H1 (cell line): Measurements from ENCODE around the gene MS4A8. TPM values are rescaled to one million over a fixed set of nuclear protein-coding genes. Genes with fewer than 3 reads are reported as not detected.

Source experiments
- CTCF ChIA-PET: fragments of 300-600 bp; sonication (Branson Sonifier 250); formaldehyde crosslinking; loops from one replicate; lab custom pipeline; 2021; ENCODE audit not compliant: partially characterized antibody; lab: Charles Lee
- POLR2A ChIA-PET: fragments of 300-600 bp; sonication (Branson Sonifier 250); formaldehyde crosslinking; loops from one replicate; lab custom pipeline; 2021; ENCODE audit warnings: inconsistent platforms; ENCODE audit not compliant: partially characterized antibody; lab: Charles Lee
- DNase-seq, 2 experiments: peaks; one replicate each; pipeline versions ENCODE4 v3.0.0 to v3.0.0-alpha.2; 2010 to 2022; ENCODE audit warnings: low spot score in 2 of 2, low read depth in 1 of 2, mixed read lengths in 1 of 2
- FAIRE-seq: peaks from 2 replicates; lab custom pipeline; 2011; peaks lifted over from hg19 to GRCh38; lab: Jason Lieb, UNC
- H2AFZ ChIP-seq: 2 replicates; pipeline ENCODE4 v1.8.1; 2012; ENCODE audit warnings: low read length, inconsistent platforms
- H2AK5ac ChIP-seq: 2 replicates; pipeline ENCODE4 v1.6.1; 2013; ENCODE audit warnings: low read depth, low read length
- H2BK120ac ChIP-seq: replicated peaks from 2 replicates; pipeline ENCODE3; 2013; ENCODE audit warnings: low read depth, low read length, inconsistent platforms
- H2BK12ac ChIP-seq: 2 replicates; pipeline ENCODE4 v1.6.1; 2013; ENCODE audit warnings: low read depth, low read length
- H2BK15ac ChIP-seq: 2 replicates; pipeline ENCODE4 v1.6.1; 2013; ENCODE audit warnings: low read length
- H2BK20ac ChIP-seq: 2 replicates; pipeline ENCODE4 v1.6.1; 2013; ENCODE audit warnings: low read length
- H2BK5ac ChIP-seq: 2 replicates; pipeline ENCODE4 v1.6.1; 2013; ENCODE audit warnings: low read depth, low read length
- H3K14ac ChIP-seq: 2 replicates; pipeline ENCODE4 v1.6.1; 2013; ENCODE audit warnings: inconsistent platforms; ENCODE audit not compliant: insufficient read length
- H3K18ac ChIP-seq: 2 replicates; pipeline ENCODE4 v1.6.1; 2013; ENCODE audit warnings: low read length; ENCODE audit errors: extremely low read depth
- H3K23ac ChIP-seq: 2 replicates; pipeline ENCODE4 v1.6.1; 2013; ENCODE audit warnings: inconsistent platforms; ENCODE audit not compliant: insufficient read length
- H3K23me2 ChIP-seq: 2 replicates; pipeline ENCODE4 v1.6.1; 2013; ENCODE audit warnings: low read depth, low read length
- H3K27ac ChIP-seq: 2 replicates; pipeline ENCODE4 v1.6.1; 2011; ENCODE audit warnings: low read depth, low read length, inconsistent platforms
- H3K27me3 ChIP-seq, 4 experiments: replicated peaks in 1 of 4; 1 replicate in 1 of 4; 2 replicates in 3 of 4; pipeline versions ENCODE4 v1.6.1 to v1.8.1; 2011 to 2013; ENCODE audit warnings: low read length in 3 of 4, mild to moderate bottlenecking in 3 of 4, inconsistent platforms in 2 of 4, mixed read lengths in 2 of 4, moderate library complexity in 1 of 4; ENCODE audit not compliant: control insufficient read depth in 3 of 4, insufficient read depth in 3 of 4; ENCODE audit errors: extremely low read depth in 1 of 4
- H3K36me3 ChIP-seq, 4 experiments: 2 replicates each; pipeline versions ENCODE4 v1.6.1 to v1.8.1; 2011 to 2013; ENCODE audit warnings: mild to moderate bottlenecking in 4 of 4, low read length in 3 of 4, moderate library complexity in 2 of 4, control low read depth in 1 of 4, inconsistent platforms in 1 of 4; ENCODE audit not compliant: insufficient read depth in 4 of 4, control insufficient read depth in 2 of 4
- H3K4ac ChIP-seq: replicated peaks from 2 replicates; pipeline ENCODE3; 2013; ENCODE audit warnings: low read length, low read depth, mixed read lengths, inconsistent platforms; ENCODE audit not compliant: insufficient read length
- H3K4me1 ChIP-seq, 4 experiments: replicated peaks in 1 of 4; 1 replicate in 1 of 4; 2 replicates in 3 of 4; pipeline versions ENCODE4 v1.6.1 to v1.8.1; 2011 to 2013; ENCODE audit warnings: low read length in 3 of 4, inconsistent platforms in 2 of 4, mixed read lengths in 1 of 4; ENCODE audit not compliant: insufficient read depth in 4 of 4, control insufficient read depth in 3 of 4
- H3K4me2 ChIP-seq, 2 experiments: 2 replicates each; pipeline versions ENCODE4 v1.6.1 to v1.8.1; 2011 to 2013; ENCODE audit warnings: low read depth in 2 of 2, low read length in 2 of 2, control low read depth in 1 of 2, inconsistent platforms in 1 of 2, mild to moderate bottlenecking in 1 of 2; ENCODE audit not compliant: insufficient read depth in 1 of 2
- H3K4me3 ChIP-seq, 4 experiments: fragments of 200-600, 300-600 bp in 1 of 4; sonication (generic), shearing (Covaris generic), sonication (Bioruptor Twin) in 1 of 4; 2 replicates each; pipeline versions ENCODE4 v1.5.1 to v1.8.1; 2011 to 2016; ENCODE audit warnings: low read length in 4 of 4, low read depth in 3 of 4, control low read depth in 2 of 4, inconsistent platforms in 2 of 4, mild to moderate bottlenecking in 2 of 4, mixed read lengths in 1 of 4, moderate library complexity in 1 of 4; ENCODE audit not compliant: insufficient read depth in 2 of 4; ENCODE audit errors: extremely low read depth in 1 of 4
- H3K56ac ChIP-seq: replicated peaks from 2 replicates; pipeline ENCODE3; 2013; ENCODE audit warnings: low read depth, mild to moderate bottlenecking, mixed read lengths, low read length, inconsistent platforms; ENCODE audit not compliant: insufficient read length
- H3K79me1 ChIP-seq: 2 replicates; pipeline ENCODE4 v1.6.1; 2013; ENCODE audit warnings: low read depth, low read length, control low read depth
- H3K79me2 ChIP-seq, 2 experiments: 2 replicates each; pipeline versions ENCODE4 v1.6.1 to v1.8.1; 2012 to 2013; ENCODE audit warnings: low read length in 2 of 2, mild to moderate bottlenecking in 2 of 2, inconsistent platforms in 1 of 2; ENCODE audit not compliant: insufficient read depth in 2 of 2, control insufficient read depth in 1 of 2
- H3K9ac ChIP-seq, 4 experiments: replicated peaks in 1 of 4; 1 replicate in 1 of 4; 2 replicates in 3 of 4; pipeline versions ENCODE4 v1.6.1 to v1.8.1; 2011 to 2013; ENCODE audit warnings: low read depth in 3 of 4, low read length in 3 of 4, control low read depth in 2 of 4, mild to moderate bottlenecking in 2 of 4, moderate library complexity in 2 of 4, inconsistent platforms in 1 of 4; ENCODE audit errors: extremely low read depth in 1 of 4
- H3K9me3 ChIP-seq, 2 experiments: 2 replicates each; pipeline versions ENCODE4 v1.6.1 to v1.8.1; 2012 to 2013; ENCODE audit warnings: mild to moderate bottlenecking in 2 of 2, moderate library complexity in 2 of 2, control low read depth in 1 of 2, inconsistent platforms in 1 of 2, low read depth in 1 of 2, low read length in 1 of 2, mixed read lengths in 1 of 2; ENCODE audit not compliant: insufficient read depth in 2 of 2
- H4K20me1 ChIP-seq, 2 experiments: replicated peaks in 1 of 2; 2 replicates each; pipeline versions ENCODE3 to v1.8.1; 2011 to 2013; ENCODE audit warnings: inconsistent platforms in 2 of 2, low read length in 2 of 2, mild to moderate bottlenecking in 1 of 2; ENCODE audit not compliant: insufficient read depth in 2 of 2, control insufficient read depth in 1 of 2
- H4K5ac ChIP-seq: 2 replicates; pipeline ENCODE4 v1.6.1; 2013; ENCODE audit warnings: low read length, low read depth, mixed read lengths, inconsistent platforms; ENCODE audit not compliant: insufficient read length
- H4K8ac ChIP-seq: 2 replicates; pipeline ENCODE4 v1.8.0; 2013; ENCODE audit warnings: mild to moderate bottlenecking, moderate library complexity, low read length, inconsistent platforms; ENCODE audit not compliant: insufficient read depth; ENCODE audit errors: extremely low read depth
- H4K91ac ChIP-seq: replicated peaks from 2 replicates; pipeline ENCODE3; 2013; ENCODE audit warnings: low read length, mixed read lengths, inconsistent platforms; ENCODE audit not compliant: insufficient read length
- ATF2 ChIP-seq: IDR thresholded peaks from 2 replicates; pipeline ENCODE4 v1.6.1; 2012; ENCODE audit warnings: low read length, inconsistent platforms
- CHD1 ChIP-seq: IDR thresholded peaks from 2 replicates; pipeline ENCODE4 v1.6.1; 2012; ENCODE audit warnings: low read depth, low read length, improper control_type of control experiment
- CHD2 ChIP-seq: IDR thresholded peaks from 2 replicates; pipeline ENCODE4 v1.6.1; 2012; ENCODE audit warnings: low read length, improper control_type of control experiment
- E2F6 ChIP-seq: IDR thresholded peaks from 2 replicates; pipeline ENCODE4 v1.6.1; 2012; ENCODE audit warnings: inconsistent platforms
- EGR1 ChIP-seq: IDR thresholded peaks from 2 replicates; pipeline ENCODE4 v1.6.1; 2011; ENCODE audit warnings: low read depth, low read length, borderline replicate concordance
- JUN ChIP-seq: IDR thresholded peaks from 2 replicates; pipeline ENCODE4 v1.6.1; 2011; ENCODE audit warnings: low read depth, mild to moderate bottlenecking, improper control_type of control experiment, low read length
- NRF1 ChIP-seq: IDR thresholded peaks from 2 replicates; pipeline ENCODE4 v1.6.1; 2011; ENCODE audit warnings: mild to moderate bottlenecking, low read depth, low read length, improper control_type of control experiment
- RBBP5 ChIP-seq: IDR thresholded peaks from 2 replicates; pipeline ENCODE4 v1.7.1; 2012; ENCODE audit warnings: low read depth, mild to moderate bottlenecking, inconsistent platforms, low read length, moderate library complexity, borderline replicate concordance
- SRF ChIP-seq: IDR thresholded peaks from 2 replicates; pipeline ENCODE4 v1.6.1; 2011; ENCODE audit warnings: mild to moderate bottlenecking, low read depth, low read length, moderate library complexity
- TAF7 ChIP-seq: optimal IDR thresholded peaks from 2 replicates; pipeline ENCODE3; 2011; ENCODE audit warnings: low read depth, mild to moderate bottlenecking, inconsistent platforms, low read length, moderate library complexity, borderline replicate concordance
- YY1 ChIP-seq: IDR thresholded peaks from 2 replicates; pipeline ENCODE4 v1.6.1; 2011; ENCODE audit warnings: low read depth, mild to moderate bottlenecking, low read length
- ZNF274 ChIP-seq: IDR thresholded peaks from 2 replicates; pipeline ENCODE4 v1.7.0; 2012; ENCODE audit warnings: low read length, borderline replicate concordance; ENCODE audit errors: extremely low read depth
- WGBS, 2 experiments: shearing (Covaris generic) in 1 of 2; methylation state at CpG; one replicate each; pipeline versions ENCODE4 v1.1.6 to v1.1.7; 2013 to 2015; ENCODE audit warnings: low lambda C conversion rate in 2 of 2, mixed read lengths in 2 of 2, inconsistent platforms in 1 of 2, low coverage in 1 of 2, missing lambda C conversion rate in 1 of 2; ENCODE audit not compliant: insufficient replicate concordance in 2 of 2, insufficient coverage in 1 of 2, insufficient read length in 1 of 2; ENCODE audit errors: extremely low coverage in 1 of 2, missing lambda C conversion rate in 1 of 2; 5-methylcytosine and 5-hydroxymethylcytosine counted together
- polyA plus RNA-seq, 7 experiments: library from polyadenylated mRNA; depleted of rRNA in 3 of 7; stranded (reverse) in 5 of 7; unstranded in 2 of 7; fragments of >200 nt in 5 of 7; fragments of 200-250 nt in 2 of 7; gene quantifications; 1 replicate in 5 of 7; 2 replicates in 1 of 7; 4 replicates in 1 of 7; pipeline versions ENCODE4 v1.2.1 to v1.2.3, GENCODE V29; 2011 to 2013; ENCODE audit warnings: missing spikeins in 2 of 7, mixed read lengths in 2 of 7
- total RNA-seq: library from RNA; stranded (reverse); fragmentation: NEBNext Ultra II Directional; extraction: Animal tissue kit (Norgen Biotek cat#: 25700); gene quantifications from 2 replicates; pipeline ENCODE4 v1.2.1, GENCODE V29; 2021

Gene MS4A8
- total and polyA plus RNA-seq, 2 of the 8 experiments (the other 6 are each of a cell fraction or from before 2014, with no cell fraction given), result not detected

- Histone ChIP-seq H2BK5ac (no peak overlapping the region), H3K9ac (no peak overlapping the region), H3K4ac (no peak overlapping the region), H2BK12ac (no peak overlapping the region), H3K23ac (no peak overlapping the region), H3K4me3 (no peak overlapping the region), H3K4me1 (peaks cover 0 to 2% (median 0%) of the 10 kb centered on the region in 4 experiments; a peak in 3 of 7 replicates), H3K27ac (no peak overlapping the region), H4K91ac (no peak overlapping the region), H3K9me3 (no peaks in the 10 kb centered on the region), H3K14ac (no peak overlapping the region), H3K27me3 (no peaks in the 10 kb centered on the region), H2AK5ac (no peak overlapping the region), H3K4me2 (no peak overlapping the region), H4K8ac (no peak overlapping the region), H2BK20ac (no peak overlapping the region), H2BK15ac (no peak overlapping the region), H2AFZ (no peak overlapping the region), H3K79me1 (no peaks in the 10 kb centered on the region), H3K36me3 (no peaks in the 10 kb centered on the region), H4K5ac (no peak overlapping the region), H2BK120ac (no peak overlapping the region), H3K18ac (no peak overlapping the region), H3K56ac (no peak overlapping the region), H4K20me1 (no peaks in the 10 kb centered on the region), H3K79me2 (no peaks in the 10 kb centered on the region), H3K23me2 (peaks cover 2% of the 10 kb centered on the region; the same call in 1 of the 2 replicates)
- WGBS, 2 experiments, result 87% methylated on average over 5 of the region's 5 CpGs; no CpG with 5 or more reads in 1 of the 2 experiments
- CTCF ChIA-PET, result interaction anchor here (1.1 to 4.5 kb wide), 6 partner anchors 12 to 71 kb away, joined by 3 to 18 read pairs (median 4); no protein-coding TSS in a partner anchor
- FAIRE-seq (no peak), DNase-seq (no peak)
- POLR2A ChIA-PET, result no interaction called here
- TF ChIP-seq TAF7 (no peak), CHD2 (no peak), E2F6 (no peak), YY1 (no peak), JUN (no peak), ZNF274 (no peak), CHD1 (no peak), NRF1 (no peak), SRF (no peak), RBBP5 (no peak), EGR1 (no peak), ATF2 (no peak)
These were observed 6.5 kb downstream of the MS4A8 start for GRCh38 chr11:60705895-60706294.
